CD4-positive, alpha-beta T cell treated with Interferon gamma for 1 hour (primary cell): ENCODE results near the gene PEX26.
"Not testable (repeated sequence)": the region's sequence is repeated elsewhere in the genome, so short reads cannot be mapped to it uniquely, and the experiment has no call there.

Experiments used
- DNase-seq: peaks from one replicate; pipeline ENCODE4 v3.0.0-alpha.2; 2020

PEX26 gene

DNA sequence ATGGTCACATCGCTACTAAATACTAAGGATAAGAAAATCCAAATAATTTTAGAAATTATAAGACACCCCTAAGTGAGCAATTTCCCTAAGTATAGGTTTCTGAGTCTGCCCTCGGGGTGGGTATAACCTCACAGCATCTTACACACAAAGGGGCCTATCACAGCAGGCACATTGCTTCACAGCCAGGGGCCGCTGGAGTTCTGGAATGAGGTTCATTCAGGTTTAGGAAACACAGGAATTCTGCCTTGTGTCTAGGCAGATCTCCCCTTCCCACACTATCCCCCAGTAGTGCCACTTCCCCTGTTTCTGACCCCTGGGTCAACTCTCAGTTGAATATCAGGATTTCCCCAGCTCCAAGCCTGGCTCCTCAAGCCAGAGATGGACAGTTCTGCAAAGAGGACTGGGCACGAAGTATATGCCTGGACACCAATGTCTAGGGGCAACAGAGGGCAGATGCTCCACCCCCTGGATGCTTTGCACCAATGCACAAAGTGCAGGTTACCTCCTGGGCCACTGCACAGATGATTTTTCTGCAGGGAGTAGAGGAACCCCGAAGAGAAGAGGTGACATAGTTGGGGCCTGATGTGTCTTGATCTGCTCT lies 44.3 kb downstream of the PEX26 start:
- DNase-seq: no peak

DNA sequence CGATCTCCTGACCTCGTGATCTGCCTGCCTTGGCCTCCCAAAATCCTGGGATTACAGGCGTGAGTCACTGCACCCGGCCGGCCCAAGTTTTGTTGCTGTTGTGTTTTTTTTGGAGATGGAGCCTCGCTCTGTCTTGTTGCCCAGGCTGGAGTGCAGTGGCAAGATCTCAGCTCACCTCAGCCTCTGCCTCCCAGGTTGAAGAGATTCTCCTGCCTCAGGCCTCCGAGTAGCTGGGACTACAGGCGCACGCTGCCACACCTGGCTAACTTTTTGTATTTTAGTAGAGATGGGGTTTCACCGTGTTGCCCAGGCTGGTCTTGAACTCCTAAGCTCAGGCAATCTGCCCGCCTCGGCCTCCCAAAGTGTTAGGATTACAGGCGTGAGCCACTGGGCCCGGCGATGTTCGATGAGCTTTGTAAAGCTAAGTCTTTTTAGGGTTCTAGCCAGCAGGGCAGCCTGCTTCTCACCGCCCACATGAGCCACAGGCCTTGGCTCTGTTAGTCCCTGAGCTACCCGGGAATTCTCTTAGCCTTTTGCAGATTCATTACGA lies 45.8 kb downstream of the PEX26 start:
- DNase-seq: not testable (repeated sequence)

DNA sequence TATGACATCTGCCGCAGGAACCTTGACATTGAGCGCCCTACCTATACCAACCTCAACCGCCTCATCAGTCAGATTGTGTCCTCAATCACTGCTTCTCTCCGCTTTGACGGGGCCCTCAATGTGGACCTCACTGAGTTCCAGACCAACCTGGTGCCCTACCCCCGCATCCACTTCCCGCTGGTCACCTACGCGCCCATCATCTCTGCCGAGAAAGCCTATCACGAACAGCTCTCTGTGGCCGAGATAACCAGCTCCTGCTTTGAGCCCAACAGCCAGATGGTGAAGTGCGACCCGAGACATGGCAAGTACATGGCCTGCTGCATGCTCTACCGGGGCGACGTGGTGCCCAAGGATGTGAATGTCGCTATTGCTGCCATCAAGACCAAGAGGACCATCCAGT lies 48.8 kb downstream of the PEX26 start:
- DNase-seq: no peak

DNA sequence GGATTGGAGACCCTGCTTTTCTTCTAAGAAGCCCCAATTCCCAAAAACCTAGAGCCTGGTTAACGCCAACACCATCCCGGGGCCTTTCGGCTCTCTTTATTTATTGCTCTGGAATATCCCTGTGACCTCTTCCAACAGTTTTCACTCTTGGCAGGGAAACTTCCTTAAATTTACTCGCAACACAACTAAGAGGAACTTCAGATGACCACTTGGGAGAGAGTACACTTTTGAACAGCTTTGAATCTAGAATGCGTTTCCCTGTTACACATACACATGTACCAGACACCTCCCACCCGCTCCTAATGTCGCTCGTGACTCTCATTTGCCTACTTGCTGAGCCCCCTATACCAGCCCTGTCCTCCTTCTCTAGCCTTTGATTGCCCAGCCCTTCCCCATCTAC lies 52.2 kb downstream of the PEX26 start:
- no peak for DNase-seq

DNA sequence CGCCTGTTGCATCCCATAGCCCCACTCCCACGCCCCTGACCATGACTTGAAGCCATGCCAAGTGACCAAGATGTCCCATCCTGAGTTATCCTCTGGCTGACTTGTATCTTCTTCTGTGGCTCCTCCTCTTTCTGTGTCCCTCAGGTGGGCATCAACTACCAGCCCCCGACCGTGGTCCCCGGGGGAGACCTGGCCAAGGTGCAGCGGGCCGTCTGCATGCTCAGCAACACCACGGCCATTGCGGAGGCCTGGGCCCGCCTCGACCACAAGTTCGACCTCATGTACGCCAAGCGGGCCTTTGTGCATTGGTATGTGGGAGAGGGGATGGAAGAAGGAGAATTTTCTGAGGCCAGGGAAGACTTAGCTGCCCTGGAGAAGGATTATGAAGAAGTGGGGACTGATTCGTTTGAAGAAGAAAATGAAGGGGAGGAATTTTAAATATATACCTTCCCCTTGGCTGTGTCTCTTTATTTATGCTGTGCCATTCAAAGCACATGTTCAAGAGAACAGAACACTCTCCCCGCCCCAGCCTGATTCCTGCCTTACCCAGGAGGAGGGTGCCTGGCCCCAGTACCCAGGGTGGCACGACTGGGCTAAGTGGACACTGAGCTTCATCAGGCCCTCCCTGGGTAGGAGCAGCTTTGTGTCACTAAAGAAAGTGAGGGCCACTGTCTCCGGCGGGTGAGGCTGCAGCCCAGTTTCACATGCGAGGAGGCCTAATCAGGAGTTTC lies 53.1 kb downstream of the PEX26 start:
- DNase-seq: no peak

DNA sequence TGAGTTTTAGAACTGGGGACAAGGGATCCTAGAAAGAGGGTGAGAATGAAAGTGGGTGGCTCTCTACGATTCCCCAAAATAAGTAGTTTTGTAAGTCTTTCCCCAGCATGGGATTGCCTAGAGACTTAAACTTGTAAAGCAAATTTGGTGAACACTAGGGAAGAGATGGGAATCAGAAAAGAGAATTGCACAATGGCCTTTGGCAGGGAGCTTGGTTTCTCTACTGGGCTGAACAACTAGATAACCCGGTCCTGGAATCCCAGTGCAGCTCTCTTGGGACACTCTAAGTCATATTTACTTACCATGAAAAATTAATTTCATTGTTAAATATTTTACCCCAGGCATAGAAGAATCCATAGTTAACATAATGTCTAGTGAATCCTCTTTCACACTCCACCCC lies 55.7 kb downstream of the PEX26 start:
- DNase-seq: no peak

DNA sequence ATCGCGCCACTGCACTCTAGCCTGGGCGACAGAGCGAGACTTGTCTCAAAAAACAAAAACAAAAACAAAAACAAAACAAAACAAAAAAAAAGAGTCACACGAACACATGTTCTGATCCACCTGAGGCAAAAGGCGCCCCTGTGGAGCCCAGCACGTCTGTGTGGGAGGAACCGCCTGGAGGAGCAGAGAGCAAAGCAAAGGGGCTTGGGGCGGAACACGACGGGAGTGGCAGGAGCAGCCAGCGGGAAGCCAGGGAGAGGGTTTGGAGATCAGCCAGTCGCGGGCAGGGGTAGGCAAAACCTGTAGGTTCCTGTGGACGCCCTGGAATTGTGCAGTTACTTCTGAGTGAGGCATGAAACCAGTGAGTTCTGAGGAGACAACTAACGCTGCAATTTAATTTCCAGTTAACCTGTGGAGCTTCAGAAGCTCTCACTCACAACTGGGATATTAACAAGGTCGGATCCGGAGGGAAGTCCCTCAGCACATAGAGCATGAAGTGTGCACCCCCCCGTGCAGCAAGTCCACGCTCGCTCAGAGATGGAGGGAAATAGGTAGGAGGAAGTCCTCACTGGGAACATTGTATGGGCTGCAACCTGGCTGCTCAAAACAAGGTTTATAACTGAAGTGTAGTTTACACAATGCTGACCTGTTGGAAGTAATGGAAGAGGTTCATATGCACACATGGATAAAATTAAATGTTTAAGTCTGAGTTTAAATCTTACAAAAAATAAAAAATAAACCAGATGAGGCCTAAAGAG lies 59.0 kb downstream of the PEX26 start:
- no peak for DNase-seq

DNA sequence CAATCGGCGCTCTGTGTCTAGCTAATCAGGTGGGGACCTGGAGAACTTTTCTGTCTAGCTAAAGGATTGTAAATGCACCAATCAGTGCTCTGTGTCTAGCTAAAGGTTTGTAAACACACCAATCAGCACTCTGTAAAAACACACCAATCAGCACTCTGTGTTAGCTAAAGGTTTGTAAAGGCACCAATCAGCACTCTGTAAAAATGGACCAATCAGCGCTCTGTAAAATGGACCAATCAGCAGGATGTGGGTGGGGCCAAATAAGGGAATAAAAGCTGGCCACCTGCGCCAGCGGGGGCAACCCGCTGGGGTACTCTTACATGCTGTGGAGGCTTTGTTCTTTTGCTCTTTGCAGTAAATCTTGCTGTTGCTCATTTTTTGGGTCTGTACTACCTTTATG lies 63.2 kb downstream of the PEX26 start:
- DNase-seq: not testable (repeated sequence)

DNA sequence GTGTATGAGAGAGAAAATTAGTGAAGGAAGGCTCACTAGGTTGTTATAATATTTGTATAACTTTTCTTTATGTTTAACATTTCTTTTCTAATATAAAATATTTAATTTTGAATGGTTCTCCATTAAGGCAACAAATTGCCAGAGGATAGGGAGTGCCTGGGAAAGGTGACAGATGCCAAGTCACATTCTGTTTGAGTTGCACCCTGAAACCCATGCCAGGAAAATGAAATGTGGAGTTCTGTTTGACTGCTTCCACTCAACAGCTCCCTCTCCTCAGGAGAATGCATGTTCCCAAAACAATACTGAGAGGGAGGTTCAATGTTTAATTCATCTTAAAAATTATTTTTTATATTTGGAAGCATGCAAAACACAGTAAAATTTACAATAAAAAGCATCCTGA lies 66.3 kb downstream of the PEX26 start:
- DNase-seq: no peak

DNA sequence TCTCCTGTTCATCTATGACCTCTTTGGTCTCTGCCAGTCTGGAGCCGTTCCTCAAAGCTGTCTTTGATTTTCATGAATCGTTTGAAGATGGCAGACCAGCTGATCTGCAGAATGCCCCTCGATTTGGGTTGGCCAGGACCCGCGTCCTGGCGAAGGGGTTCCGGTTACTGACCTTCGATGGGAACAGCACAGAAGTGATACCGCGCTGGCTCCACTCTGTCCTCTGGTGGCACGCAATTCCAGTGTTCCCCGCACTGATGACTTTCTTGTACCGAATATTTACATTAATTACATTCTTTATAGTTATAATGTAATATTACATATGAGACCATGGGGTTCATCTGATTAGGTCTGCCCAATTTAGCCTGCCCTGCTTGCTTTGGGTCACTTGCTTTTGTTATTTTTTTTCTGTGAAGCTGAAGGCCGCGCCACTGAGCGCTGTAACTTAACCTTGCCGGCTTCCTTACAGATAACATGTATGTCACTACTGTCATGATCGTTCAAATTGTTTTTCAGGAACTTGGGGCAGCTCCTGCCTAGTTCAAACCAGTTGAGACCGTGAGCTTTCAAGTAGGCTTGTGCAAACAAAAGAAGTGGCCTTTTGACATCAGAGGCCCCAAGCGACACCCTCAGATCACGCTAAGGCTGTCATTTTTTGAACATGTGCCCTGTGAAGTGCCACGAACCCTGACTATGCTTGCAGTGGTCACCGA lies 68.0 kb downstream of the PEX26 start:
- no peak for DNase-seq

DNA sequence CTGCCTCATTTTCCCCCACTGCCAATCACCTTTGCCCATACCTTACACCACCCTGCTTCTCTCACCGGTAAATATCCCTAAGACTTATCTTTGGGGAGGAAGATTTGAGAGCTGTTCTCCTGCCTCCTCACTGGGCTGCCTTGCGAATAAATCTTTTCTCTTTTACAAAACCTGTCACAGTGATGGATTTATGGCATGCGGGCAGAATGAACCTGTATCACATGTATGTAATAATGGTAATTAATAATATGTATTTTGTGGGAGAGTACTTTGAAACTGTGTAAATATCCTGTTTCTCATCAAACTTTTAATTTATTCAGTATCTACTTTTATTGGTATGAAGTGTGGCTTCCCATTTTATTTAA lies 68.6 kb downstream of the PEX26 start:
- no peak for DNase-seq

DNA sequence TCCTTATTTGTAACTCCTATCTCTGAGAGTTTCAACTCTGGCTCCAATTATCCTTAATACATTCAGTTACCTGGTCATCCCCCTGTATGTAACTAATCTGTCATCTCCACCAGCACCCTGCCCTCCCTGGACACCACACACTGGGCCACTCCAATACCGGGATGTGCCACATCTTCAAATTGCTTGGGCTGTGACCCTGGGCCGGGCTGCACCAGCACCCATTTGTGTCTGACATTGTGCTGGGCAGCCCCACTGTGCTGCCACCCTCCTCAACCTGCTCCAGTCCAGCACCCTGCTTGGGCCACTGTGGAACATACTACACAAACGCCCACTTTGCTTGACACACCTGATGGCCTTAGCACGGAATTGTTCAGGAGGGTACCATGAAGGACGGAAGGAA lies 70.0 kb downstream of the PEX26 start:
- DNase-seq: no peak

DNA sequence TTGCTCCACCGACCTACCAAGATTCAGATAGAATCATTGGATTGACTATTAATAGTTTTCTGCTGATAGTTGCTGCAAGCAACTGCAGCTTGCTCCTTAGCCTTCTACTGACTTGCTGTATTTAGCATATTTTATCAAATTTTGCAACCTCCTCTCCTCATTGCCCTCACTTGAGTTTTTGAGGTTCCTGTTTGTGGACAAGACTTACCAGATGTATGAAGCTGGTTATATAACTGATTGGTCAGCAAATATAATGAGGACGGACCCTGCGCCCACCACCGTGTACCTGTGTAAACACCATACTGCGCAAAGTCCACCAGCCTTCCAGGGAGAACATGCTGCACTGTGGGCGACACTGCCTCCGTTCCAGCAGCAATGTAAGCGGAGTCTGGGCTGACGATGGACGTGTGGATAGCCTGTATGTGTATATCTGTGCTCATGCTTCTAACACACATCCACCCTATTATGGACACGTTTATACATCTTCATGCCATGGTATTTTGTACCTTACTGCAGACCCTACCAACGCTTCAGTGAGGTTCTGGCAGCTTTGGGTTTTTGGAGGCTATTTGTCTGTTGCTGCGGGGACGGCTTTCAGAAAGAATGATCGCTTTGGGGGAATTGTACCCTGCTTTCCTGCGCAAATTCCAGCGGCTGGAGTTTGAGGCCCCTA lies 70.6 kb downstream of the PEX26 start:
- DNase-seq: no peak

DNA sequence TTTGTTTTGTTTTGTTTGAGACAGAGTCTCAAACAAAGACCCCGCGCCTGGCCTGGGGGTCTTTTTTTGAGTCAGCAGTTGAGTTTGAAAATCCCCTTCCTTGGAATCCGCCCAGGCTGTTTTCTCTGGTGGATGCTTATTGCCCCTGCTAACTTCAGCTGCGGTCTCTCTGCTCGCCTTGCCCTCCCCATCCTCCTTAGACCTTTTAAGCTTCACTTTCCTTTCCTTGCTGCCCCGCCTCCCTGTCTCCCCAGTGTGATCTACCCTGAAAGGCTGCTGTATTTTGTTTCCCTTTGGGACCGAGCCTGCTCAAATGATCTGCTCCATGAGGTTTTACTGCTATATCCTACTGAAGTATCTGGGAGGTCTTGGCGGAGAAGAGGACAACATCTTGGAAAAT lies 74.7 kb downstream of the PEX26 start:
- DNase-seq: no peak

DNA sequence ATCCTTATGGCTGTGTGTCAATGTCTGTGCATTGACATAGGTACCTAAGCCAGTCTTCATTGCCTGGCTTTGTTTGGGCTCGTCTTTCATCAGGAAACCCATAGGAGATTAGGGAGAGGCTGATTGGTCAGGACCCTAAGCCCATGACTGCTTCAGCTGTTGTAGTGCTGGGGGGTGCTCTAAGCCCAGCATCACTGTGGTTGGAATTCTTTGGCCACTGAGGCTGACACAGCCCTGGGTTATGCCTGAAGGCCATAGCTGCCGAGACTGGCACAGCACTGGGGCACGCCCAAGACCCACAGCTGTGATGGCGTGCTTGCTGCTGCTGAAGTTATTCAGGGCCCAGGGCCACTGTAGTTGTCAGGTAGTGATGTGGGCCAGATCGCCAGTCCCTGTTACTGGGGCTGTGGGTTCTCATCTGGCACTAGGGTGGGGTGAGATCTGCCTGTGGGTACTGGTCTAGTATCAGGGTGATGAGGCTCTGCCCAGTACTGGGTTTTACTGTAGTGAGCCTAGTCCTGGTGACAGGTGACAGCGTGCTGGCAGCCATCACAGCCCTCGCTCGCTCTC lies 77.1 kb downstream of the PEX26 start:
- DNase-seq: no peak
